Measurements from ENCODE around the gene CXCL16.

The CXCL16 gene

GRCh38 chr17:4750606-4751005 lies 10.9 kb upstream of the CXCL16 start:
- no peak for DNase-seq

DNA sequence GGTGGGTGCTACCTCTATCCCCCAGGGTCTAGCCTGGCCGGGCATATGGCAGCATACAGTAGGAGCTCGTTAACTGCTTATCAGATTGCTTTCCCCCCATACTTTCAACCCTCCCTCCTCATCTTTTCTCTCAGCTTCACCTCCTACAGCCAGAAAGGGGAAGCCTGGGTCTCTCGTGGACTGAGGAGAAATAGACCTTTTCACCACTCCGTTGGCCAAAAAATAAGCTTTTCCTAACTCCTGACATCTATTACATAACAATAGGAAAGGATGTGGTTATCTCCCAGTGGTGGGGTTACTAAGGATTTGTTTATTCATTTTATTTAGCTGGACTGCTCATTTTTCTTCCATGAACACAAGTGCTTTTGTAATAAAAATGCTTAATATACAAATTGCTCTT lies 9.0 kb upstream of the CXCL16 start:
- no peak for DNase-seq

DNA sequence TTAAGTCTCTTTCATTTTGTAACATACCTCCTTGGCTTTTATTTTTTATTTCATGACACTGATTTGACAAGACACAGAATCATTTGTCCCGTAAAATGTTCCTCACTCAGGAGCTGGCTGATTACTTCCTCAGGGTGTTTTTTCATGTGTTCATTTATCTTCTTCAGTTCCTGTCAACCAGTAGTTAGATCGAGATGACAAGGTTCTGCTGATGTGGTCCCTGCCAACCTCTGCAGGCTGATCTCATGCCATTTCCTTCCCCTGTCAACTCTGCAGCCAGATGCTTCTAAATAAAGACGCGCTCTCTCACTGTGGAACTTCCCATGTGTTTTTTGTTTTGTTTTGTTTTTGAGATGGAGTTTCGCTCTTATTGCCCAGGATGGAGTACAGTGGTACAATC lies 8.1 kb upstream of the CXCL16 start:
- DNase-seq: no peak

DNA sequence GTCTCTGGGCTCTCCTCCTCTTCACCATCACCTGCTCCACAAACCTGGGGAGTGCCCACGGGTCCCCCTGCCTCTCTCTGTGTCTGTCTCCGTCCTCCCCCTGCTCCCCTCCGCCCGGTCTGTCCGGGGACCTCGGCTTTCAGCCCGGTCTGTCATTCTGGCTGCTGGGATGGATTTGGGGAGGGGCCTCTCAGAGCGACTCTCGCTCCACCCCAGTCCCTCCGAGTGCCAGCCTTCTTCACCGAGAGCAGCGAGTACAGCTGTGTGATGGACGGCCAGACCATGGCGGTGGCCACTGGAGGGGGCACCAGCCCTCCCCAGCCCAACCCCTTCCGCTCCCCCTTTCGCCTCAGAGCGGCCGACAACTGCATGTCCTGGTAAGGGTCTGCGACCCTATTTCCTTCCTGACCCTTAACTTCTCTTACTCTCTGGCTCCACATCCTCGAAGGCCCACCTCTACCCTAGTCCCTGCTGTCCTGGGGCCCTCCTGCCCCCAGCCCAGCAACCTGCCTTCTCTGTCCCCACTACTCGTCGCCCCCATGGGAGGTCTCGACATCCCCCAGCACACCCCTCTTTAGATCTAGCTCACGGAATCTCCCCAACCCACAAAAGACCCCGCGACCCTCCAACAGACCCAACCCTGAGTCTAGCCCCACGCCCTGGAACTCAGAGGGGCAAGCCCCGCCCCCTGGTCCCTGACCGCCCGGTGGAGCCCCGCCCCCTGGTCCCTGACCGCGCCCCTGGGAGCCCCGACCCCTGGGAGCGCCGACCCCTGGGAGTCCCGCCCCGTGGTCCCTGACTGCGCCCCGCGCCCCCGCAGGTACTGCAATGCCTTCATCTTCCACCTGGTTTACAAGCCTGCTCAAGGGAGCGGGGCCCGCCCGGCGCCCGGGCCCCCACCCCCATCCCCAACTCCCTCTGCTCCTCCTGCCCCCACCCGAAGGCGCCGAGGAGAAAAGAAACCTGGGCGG lies 5.6 kb upstream of the CXCL16 start:
- DNase-seq: no peak

GRCh38 chr17:4743898-4744297 lies 4.2 kb upstream of the CXCL16 start:
- no peak for DNase-seq

- no peak for DNase-seq
Measured at GRCh38 chr17:4743216-4743615, 3.5 kb upstream of the CXCL16 start.

GRCh38 chr17:4742629-4743028 lies 2.9 kb upstream of the CXCL16 start:
- DNase-seq: no peak

GRCh38 chr17:4742133-4742532 lies 2.4 kb upstream of the CXCL16 start:
- DNase-seq: no peak

DNA sequence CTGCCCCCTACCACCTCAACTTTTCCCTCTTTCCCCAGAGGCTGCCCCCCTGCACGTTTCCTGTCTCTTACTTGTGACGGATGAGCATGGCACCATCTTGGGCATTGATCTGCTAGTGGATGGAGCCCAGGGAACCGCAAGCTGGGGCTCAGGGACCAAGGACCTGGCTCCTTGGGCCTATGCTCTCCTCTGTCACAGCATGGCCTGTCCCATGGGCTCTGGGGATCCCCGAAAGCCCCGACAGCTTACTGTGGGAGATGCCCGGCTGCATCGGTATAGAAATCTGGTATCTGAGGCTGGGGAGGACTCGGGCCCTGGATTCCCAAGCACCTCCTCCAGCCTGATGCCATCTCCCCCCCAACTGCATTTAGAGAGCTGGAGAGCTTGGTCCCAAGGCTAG lies 1.8 kb upstream of the CXCL16 start:
- no peak for DNase-seq

DNA sequence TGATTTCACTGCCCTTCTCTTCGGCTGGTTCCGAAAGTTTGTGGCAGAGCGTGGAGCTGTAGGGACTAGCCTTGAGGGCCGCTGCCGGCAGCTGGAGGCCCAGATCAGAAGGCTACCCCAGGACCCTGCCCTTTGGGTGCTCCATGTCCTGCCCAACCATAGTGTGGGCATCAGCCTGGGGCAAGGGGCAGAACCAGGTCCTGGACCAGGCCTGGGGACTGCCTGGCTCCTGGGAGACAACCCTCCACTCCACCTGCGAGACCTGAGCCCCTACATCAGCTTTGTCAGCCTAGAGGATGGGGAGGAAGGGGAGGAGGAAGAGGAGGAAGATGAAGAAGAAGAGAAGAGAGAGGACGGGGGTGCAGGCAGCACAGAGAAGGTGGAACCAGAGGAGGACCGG lies 856 bp upstream of the CXCL16 start:
- DNase-seq: no peak

- DNase-seq: no peak
Measured at GRCh38 chr17:4740025-4740351, 260 bp upstream of the CXCL16 start.

- DNase-seq: no peak
Measured at GRCh38 chr17:4738136-4739121, 1.3 kb downstream of the CXCL16 start.

- no peak for DNase-seq
Measured at GRCh38 chr17:4735876-4736651, 3.7 kb downstream of the CXCL16 start.

- DNase-seq: no peak
Measured at GRCh38 chr17:4734857-4735475, 4.8 kb downstream of the CXCL16 start.

DNA sequence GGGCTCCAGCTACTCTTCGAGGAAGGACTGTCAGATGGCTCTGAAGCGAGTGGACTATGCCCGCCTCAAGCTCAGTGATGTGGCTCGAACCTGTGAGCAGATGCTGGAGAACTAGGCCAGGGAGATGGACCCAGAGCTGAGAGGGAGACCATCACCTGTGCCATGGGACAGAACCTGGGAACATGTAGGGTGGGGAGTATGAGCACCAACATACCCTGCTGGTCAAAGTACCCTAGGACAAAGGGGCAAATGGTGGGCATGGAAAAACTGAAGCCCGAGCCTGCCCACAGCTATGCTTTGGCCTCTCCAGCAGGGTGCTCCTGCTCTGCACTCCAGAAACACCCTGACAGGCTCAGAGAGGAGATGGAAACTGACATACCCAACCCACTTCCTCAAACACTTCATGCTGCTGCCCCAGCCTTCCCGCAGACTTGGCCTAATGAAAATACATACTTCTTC lies 6.6 kb downstream of the CXCL16 start:
- DNase-seq: no peak

GRCh38 chr17:4728124-4728523 lies 11.6 kb downstream of the CXCL16 start:
- DNase-seq: no peak

- no peak for DNase-seq
Measured at GRCh38 chr17:4725646-4726310, 13.9 kb downstream of the CXCL16 start.

DNA sequence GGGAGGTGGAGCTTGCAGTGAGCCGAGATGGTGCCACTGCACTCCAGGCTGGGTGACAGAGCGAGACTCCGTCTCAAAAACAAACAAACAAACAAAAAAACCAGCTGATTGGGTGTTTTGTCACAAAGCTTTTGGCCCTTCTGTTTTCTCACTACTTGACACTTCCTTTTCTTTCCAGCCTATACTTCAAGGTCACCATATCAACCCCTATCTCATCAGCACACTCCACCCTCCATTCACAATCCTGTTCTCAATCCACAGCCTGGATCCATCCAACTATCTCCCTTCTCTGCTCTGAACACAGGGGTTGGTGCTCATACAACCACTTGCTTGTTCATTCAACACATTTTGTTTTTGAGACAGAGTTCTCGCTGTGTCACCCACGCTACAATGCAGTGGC lies 15.1 kb downstream of the CXCL16 start:
- no peak for DNase-seq

DNA sequence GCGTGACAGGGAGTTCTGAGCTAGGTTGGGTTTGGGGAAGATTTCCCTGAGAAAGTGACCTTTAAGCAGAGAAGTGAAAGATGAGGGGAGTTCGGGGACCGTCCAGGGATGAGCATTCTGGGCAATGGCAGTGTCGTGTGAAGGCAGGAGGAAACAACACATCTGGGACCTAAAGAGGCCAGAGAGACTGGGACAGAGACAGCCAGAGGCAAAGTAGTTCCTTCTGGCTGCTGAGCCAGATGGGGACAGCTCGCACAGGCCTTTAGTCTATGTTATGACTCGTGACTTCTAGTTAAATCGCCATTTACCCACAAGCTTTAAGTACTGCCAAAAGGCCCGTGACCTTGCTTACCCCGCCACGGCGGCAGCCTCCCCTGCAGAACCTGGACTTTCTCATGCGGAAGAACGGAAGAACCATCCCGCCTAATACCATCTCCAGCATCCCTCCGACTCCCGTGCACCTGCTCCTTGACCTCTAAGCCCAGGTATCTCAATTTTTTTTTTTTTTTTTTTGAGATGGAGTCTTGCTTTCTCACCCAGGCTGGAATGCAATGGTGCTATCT lies 17.0 kb downstream of the CXCL16 start:
- DNase-seq: no peak

DNA sequence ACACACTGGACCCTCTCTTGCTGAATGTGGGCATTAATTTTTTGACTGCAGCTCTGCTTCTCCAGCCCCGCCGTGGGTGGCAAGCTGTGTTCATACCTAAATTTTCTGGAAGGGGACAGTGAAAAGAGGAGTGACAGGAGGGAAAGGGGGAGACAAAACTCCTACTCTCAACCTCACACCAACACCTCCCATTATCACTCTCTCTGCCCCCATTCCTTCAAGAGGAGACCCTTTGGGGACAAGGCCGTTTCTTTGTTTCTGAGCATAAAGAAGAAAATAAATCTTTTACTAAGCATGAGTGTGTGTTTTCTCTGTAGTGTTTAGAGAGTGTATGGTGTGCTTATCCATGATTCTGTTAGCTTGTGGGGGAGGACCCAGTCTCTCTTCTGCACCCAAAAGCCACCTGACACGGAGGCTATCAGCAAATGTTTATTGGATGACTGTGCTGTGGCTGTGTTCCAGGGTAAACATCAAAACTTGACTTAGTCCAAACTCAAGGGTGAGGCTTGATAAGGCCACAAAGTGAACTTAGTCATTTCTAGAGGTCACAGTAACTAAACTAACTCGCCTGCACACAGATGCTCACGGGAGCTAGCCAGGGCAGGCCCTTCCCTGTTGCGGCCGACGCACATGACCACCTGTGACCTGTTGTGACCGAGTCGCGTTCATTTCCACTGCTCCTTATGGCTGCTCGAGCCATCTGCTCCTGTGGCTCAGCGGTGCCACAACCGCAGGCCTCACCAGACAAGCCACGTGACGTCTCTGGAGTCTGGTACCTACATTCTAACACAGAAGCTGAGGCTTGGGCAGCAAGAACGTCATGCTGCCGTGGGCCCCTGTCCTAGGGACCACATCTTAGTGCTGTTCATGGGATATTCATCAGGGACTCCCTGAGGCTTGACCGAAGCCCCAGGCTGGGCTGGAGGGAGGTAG lies 18.3 kb downstream of the CXCL16 start:
- no peak for DNase-seq
